Sigmoid colon (tissue), 4 donors: Measurements from ENCODE around the gene GCSAML.

ENCODE experiments used
- EP300 ChIP-seq, 4 donors: sonication (generic); formaldehyde crosslinking; IDR thresholded peaks; one replicate each; pipeline ENCODE4 v1.6.1; 2017; ENCODE audit warnings: antibody characterized with exemption in 4 of 4
- POLR2AphosphoS5 ChIP-seq, 4 donors: sonication (generic); formaldehyde crosslinking; IDR thresholded peaks; one replicate each; pipeline ENCODE4 v1.6.1; 2017; ENCODE audit warnings: antibody characterized with exemption in 4 of 4

DNA sequence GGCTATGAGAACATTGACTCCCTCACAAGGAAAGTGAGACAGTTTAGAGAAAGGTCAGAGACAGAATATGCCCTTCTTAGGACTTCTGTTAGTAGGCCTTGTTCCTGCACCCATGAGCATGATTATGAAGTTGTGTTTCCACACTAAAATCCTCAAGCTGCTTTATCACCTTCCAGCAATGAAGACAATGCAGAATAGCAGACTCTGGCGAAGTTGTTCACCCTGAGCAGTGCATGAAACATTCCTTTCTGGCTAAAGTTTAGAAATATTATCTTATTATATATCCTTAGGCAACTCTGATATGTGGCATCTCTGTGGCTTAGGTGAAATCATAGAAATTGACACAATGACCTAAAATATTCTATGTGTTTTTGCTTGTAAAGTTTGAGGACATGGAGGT, 25.3 kb downstream of the GCSAML start:
- TF ChIP-seq POLR2AphosphoS5 (IDR thresholded peaks at IDR 0.05) (no peak), EP300 (IDR thresholded peaks at IDR 0.05) (no peak)
